ENCODE data around the gene DZIP3. TPM values are rescaled to one million over a fixed set of nuclear protein-coding genes. Genes with fewer than 3 reads are reported as not detected.

The DZIP3 gene
- total and polyA plus RNA-seq, 2 of the 13 experiments (the other 11 are each of a cell fraction or from before 2014, with no cell fraction given) = 11.3 to 17.3 TPM

DNA sequence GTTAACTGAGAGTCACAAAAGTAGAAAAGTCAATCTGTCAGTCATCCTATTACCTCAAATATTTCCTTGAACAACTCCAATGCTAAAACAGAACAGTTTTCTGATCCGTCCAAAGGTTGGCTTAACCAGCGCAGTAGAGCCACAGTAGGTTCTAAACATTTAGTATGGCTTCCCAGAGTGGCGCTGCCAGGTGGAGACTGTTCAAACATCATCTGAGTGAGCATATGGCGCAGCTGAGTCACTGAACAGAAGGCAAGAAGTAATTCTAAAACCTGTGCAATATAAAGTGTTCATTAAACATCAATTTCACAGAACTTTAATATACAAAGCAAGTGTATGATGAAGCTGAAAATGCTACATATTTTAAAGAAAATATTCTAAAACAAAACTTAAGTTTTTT lies 20.2 kb upstream of the DZIP3 start:
- no peaks in the 10 kb centered on the region for H3K9me3 ChIP-seq (ENCODE audit: low read length)
- no TSS peak for BruUV-seq (replicated peaks)
- POLR2A ChIA-PET = no interaction called here
- no peaks in the 10 kb centered on the region for H3K4me1 ChIP-seq (ENCODE audit: insufficient read depth, low read length)
- H3K36me3 ChIP-seq (replicated peaks in 1 of 2; ENCODE audit: control insufficient read depth in 1 of 2, insufficient read depth in 2 of 2, low read length in 2 of 2) = peaks cover 0 to 12% of the 10 kb centered on the region in 2 experiments; a peak in 3 of 5 replicates
- H3K27me3 ChIP-seq (ENCODE audit: control insufficient read depth in 1 of 2, insufficient read depth in 2 of 2, low read length in 2 of 2) = no peaks in the 10 kb centered on the region
- 98% methylated on average over 4 of the region's 4 CpGs for WGBS (ENCODE audit: low lambda C conversion rate)
- intact Hi-C loops (cut with micrococcal nuclease; ENCODE audit: unreplicated experiment) = no loop called here
- no peak for DNase-seq (ENCODE audit: low spot score)
- no peak for FAIRE-seq
- H2AFZ ChIP-seq (ENCODE audit: low read length) = no peak overlapping the region
- in situ Hi-C loops (cut with HindIII; ENCODE audit: extremely low pct_ligation_motif_present, low pct_unique_long_range_greater_than_20kb) = no loop called here
- ATAC-seq = no peak
- no peaks in the 10 kb centered on the region for H3K79me2 ChIP-seq (ENCODE audit: insufficient read depth, low read length)
- no peak overlapping the region for H3K4me2 ChIP-seq (ENCODE audit: low read depth, low read length)
- no peak overlapping the region for H3K27ac ChIP-seq (ENCODE audit: extremely low read length, insufficient read depth, low read length)
- CTCF ChIA-PET (ENCODE audit: low intra/inter-chr PET ratio, low total read pairs) = no interaction called here
- H3K4me3 ChIP-seq (replicated peaks in 1 of 3; ENCODE audit: insufficient read depth in 1 of 3, low read depth in 2 of 3, low read length in 3 of 3) = no peak overlapping the region
- no peaks in the 10 kb centered on the region for H4K20me1 ChIP-seq (ENCODE audit: insufficient read depth, low read length)
- H3K9ac ChIP-seq (ENCODE audit: insufficient read depth, low read depth, low read length) = no peak overlapping the region
- TF ChIP-seq KLF13 (CRISPR knock-in tag; IDR thresholded peaks at IDR 0.05) (no peak), ZZZ3 (CRISPR knock-in tag; IDR thresholded peaks at IDR 0.05; ENCODE audit: borderline replicate concordance) (no peak), NFRKB (IDR thresholded peaks at IDR 0.05) (no peak), NONO (IDR thresholded peaks at IDR 0.05) (no peak), NONO (CRISPR knock-in tag; conservative IDR thresholded peaks at IDR 0.05) (no peak), XBP1 (CRISPR knock-in tag; IDR thresholded peaks at IDR 0.05) (no peak), ZNF333 (CRISPR knock-in tag; IDR thresholded peaks at IDR 0.05; ENCODE audit: borderline replicate concordance) (no peak), HNRNPLL (IDR thresholded peaks at IDR 0.05; ENCODE audit: low read depth, low read length, poor library complexity, severe bottlenecking) (no peak), CBX5 (CRISPR knock-in tag; IDR thresholded peaks at IDR 0.05; ENCODE audit: borderline replicate concordance) (no peak), ZNF562 (CRISPR knock-in tag; IDR thresholded peaks at IDR 0.05; ENCODE audit: borderline replicate concordance) (no peak), SOX13 (IDR thresholded peaks at IDR 0.05) (no peak), SOX13 (CRISPR knock-in tag; conservative IDR thresholded peaks at IDR 0.05 in 1 of 2, IDR thresholded peaks at IDR 0.05 in 1 of 2) (no peak), MAZ (IDR thresholded peaks at IDR 0.05; ENCODE audit: borderline replicate concordance, low read depth, low read length) (no peak), MAZ (CRISPR knock-in tag; IDR thresholded peaks at IDR 0.05; ENCODE audit: low read depth) (no peak), REPIN1 (CRISPR knock-in tag; IDR thresholded peaks at IDR 0.05; ENCODE audit: borderline replicate concordance, low read depth) (no peak), PCBP1 (IDR thresholded peaks at IDR 0.05; ENCODE audit: borderline replicate concordance, low read depth, low read length) (no peak)
- TF ChIP-seq, protein P1, sequence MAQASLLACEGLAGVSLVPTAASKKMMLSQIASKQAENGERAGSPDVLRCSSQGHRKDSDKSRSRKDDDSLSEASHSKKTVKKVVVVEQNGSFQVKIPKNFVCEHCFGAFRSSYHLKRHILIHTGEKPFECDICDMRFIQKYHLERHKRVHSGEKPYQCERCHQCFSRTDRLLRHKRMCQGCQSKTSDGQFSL (CRISPR knock-in tag; IDR thresholded peaks at IDR 0.05) = no peak
- TF ChIP-seq, protein P2, sequence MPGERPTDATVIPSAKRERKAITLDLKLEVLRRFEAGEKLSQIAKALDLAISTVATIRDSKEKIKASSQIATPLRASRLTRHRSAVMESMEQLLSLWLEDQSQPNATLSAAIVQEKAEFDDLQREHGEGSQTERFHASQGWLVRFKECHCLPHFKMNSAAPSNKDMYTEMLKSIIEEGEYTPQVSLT (CRISPR knock-in tag; IDR thresholded peaks at IDR 0.05; ENCODE audit: borderline replicate concordance, low read depth) = no peak
- TF ChIP-seq, protein P3, sequence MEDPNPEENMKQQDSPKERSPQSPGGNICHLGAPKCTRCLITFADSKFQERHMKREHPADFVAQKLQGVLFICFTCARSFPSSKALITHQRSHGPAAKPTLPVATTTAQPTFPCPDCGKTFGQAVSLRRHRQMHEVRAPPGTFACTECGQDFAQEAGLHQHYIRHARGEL (CRISPR knock-in tag; IDR thresholded peaks at IDR 0.05) = no peak
- TF ChIP-seq, protein P4, sequence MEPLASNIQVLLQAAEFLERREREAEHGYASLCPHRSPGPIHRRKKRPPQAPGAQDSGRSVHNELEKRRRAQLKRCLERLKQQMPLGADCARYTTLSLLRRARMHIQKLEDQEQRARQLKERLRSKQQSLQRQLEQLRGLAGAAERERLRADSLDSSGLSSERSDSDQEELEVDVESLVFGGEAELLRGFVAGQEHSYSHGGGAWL (CRISPR knock-in tag; IDR thresholded peaks at IDR 0.05) = no peak
- TF ChIP-seq, protein P5, sequence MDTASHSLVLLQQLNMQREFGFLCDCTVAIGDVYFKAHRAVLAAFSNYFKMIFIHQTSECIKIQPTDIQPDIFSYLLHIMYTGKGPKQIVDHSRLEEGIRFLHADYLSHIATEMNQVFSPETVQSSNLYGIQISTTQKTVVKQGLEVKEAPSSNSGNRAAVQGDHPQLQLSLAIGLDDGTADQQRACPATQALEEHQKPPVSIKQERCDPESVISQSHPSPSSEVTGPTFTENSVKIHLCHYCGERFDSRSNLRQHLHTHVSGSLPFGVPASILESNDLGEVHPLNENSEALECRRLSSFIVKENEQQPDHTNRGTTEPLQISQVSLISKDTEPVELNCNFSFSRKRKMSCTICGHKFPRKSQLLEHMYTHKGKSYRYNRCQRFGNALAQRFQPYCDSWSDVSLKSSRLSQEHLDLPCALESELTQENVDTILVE (CRISPR knock-in tag; IDR thresholded peaks at IDR 0.05) = no peak
